HG02798 (cell line): ENCODE measurements around the gene RFC2.
"Not testable (repeated sequence)": the region's sequence is repeated elsewhere in the genome, so short reads cannot be mapped to it uniquely, and the experiment has no call there.

ENCODE experiments used
- ATAC-seq: cut with Tn5 transposase; IDR thresholded peaks from one replicate; pipeline ENCODE4 v1.9.1; 2021; ENCODE audit warnings: mild to moderate bottlenecking; ENCODE audit not compliant: unreplicated experiment, poor library complexity

The RFC2 gene

DNA sequence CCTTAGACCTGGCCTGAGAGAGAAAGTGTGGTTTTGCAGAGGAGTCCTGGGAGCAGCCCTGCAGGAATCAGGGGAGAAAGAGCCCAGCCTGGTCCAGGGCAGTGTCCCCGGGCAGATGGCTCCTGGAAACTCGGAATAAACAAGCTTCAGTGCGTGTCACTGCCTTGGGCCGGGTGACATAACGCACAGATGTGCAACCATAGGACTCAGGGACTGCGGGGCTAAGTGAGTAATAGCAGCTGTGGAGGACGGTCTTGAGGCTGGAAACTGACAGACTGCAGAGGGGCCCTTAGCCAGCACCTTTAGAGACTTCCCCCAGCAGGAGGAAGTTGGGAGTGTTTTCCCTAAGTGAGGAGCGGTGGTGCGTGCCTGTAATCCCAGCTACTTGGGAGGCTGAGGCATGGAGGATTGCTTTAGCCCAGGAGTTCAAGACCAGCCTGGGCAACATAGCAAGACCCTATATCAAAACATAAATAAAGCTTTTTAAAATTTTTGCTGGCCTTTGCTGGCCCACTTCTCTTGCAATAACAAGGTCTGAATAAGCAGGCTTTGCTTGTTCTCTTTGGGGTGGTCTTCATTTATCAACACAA lies 29.8 kb upstream of the RFC2 start:
- no peak for ATAC-seq

DNA sequence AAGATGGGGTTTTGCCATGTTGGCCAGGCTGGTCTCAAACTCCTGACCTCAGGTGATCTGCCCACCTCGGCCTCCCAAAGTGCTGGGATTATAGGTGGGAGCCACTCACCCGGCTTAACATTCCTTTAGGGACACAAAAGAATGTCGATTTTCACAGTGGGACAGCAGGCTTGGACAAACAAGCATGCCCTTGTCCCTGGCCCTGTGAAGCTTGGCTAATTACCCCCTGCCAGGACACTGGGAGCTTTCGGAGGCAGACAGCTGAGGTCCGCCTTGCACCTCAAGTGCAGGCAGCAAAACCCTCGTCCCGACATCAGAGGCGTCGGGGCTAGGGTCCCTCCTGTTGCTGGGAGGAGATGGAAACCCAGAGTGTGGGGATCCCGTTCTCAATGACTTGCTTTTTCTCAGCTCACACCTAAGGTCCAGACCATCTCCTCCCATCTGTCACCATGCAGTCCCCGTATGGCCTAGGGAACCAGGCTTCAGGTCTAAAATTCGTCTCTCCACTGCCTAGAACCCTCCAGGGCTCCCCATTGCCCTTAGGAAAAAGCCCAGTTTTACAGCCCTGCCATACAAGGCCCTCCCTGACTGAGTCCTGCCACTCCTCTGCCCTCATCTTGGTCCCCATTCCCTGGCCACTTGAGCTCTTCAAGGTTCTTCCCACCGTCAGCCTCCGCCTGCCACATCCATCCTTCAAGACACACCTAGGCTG lies 28.7 kb upstream of the RFC2 start:
- no peak for ATAC-seq

DNA sequence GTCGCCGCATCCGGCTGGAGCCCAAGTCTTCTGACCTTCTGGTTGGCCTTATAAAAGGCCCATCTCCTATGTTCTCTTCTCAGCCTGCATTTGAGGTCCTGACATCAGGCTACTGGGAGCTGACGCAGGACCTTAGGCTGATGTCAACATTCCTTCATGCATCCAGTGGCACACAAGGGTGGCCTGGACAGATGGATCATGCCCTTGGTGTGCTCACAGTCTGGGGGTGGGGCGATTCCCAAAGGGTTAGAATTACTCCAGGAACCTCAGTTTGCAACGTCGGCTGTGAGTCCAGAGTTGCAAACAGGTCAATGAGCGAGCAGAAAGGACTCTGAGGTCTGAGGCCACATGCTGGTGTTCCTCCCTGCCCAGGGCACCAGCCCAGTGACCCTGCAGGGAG lies 26.8 kb upstream of the RFC2 start:
- no peak for ATAC-seq

DNA sequence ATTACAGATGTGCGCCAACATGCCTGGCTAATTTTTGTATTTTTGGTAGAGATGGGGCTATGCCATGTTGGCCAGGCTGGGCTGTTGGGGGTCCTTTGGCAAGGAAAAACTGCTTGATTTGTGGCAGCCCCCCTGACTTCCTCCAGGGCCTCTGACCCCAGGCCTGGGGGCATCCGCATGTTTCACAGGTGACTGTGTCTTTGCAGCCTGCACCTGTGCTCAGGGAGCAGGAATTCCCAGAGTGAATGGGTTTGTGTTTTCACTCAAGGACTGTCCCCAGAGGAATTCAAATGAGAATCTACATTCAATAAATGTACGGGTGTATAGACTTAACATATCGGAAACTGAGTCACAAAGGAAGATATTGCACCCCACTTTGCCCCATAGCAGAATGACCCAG lies 23.4 kb upstream of the RFC2 start:
- ATAC-seq: no peak

DNA sequence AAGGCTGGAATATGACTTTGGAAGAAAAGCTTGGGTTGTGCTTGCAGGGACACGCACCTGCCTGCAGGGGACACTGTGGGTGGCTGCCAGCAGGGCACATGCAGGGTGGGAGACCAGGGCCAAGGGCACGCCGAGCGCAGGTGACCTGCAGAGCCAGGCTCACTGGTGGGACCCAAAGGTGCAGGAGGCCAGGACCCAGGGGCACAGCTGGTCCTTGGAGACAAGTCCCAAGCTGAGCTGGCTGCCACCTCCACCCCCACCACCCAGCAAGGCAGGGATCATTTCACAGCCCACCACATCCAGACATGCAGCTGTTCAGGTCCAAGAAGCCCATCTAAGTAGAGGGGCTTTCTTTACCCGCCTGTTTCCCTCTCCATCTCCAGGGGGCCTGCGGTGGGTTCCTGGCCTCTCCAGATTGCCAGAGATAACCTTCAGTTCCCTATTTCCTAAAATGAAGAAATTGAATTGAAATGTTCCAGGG lies 21.2 kb upstream of the RFC2 start:
- ATAC-seq: no peak

DNA sequence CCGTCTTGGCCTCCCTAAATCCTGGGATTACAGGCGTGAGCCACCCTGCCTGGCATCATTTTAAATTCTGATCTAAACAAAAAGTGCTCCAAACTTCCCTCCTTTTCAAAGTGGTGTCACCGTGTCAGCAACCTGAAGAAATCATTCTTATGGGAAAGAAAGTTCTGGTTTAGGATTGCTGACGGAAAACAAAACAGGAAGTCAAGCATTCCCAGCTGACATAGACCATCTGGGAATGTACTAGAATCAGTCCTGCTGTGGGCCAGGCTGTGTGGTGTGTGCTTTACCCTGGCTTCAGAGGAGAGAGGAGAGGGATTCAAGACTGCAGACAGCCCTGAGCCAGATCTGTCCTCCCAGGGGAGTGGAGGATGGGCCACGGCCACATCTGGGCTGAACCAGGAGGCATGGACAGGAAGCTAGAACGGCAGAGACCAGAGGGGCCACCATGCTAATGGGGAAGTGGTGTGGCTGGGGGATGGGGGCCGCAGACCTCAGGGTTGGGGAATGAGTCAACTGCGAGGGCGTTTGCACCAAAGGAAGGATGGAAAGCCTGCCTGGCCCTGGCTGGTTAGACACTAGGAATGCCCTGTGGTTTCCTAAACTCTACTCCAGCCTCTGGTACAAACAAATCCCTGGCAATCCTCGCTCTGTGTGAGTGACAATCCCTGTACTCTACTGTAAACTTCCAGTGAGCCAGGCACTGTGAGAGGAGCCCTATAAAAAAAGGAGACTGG lies 18.3 kb upstream of the RFC2 start:
- peak; percentile 84 for ATAC-seq

DNA sequence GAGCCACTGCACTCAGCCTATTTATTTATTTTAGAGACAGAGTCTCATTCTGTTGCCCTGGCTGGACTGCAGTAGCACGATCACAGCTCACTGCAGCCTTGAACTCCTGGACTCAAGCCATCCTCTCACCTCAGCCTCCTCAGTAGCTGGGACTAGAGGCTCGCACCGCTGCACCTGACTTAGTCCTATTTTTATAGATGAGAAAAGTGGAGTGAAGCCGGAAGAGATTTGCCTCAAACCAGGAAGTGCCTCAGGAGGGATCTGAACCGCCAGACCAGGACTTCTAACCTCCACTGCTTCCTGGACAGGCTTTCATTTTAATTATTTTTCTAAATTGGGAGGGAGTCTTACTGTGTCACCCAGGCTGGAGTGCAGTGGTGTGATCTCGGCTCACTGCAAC lies 17.5 kb upstream of the RFC2 start:
- ATAC-seq: no peak

DNA sequence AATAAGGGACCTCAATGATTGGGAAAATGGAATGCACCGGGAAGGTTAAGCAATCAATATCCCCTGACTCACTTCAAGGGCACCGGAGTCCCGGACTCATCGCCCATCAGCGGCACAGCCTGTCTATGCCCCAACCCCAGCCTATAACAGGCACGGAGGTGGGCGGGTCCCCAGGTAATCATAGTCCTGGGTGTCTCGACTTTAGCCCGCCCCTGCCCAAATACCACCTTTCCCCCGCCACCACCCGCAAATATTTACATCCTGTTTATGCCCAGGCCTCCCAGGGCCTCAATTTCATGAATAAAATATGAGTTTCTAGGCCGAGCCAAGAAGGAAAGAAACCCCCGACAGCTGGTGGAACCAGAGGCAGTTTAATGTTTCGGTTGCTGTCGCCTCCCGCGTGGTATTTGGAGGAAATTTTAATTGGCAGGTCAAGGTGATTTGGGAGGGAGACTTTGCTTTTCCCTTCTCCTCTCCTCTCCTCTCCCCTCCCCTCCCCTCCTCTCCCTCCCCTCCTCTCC lies 15.6 kb upstream of the RFC2 start:
- no peak for ATAC-seq

DNA sequence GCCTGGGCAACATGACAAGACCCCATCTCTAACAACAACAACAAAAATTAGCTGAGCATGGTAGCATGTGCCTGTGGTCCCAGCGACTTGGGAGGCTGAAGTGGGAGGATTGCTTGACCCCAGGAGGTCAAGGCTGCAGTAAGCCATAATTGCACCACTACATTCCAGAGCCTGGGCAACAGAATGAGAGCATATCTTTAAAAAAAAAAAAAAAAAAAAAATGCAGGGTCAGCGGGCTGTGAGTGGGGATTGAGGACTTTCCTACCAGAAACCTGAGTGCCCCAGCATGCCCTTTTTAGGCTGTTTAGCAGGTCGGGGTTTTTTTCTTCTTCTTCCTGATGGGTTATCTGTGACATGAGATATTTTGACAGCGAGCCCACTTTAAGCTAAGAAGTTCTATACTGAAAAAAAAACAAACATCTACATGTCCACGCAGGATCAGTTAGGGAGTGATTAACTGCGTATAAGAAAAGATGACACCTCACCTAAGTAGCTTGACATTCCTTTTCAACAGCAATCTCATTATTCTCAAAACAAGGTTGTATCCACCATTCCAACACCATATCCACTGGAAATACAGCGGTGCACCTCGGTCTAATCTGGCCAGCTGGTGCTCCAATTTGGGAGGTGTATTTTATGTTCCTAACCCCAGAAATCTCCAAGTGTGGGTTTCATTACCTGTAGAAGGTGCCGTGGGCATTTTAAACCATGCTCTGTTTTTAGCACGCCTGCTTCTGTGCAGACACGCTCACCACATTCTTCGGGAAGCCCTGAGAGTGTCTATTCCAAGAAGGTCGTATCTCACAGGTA lies 13.8 kb upstream of the RFC2 start:
- no peak for ATAC-seq

DNA sequence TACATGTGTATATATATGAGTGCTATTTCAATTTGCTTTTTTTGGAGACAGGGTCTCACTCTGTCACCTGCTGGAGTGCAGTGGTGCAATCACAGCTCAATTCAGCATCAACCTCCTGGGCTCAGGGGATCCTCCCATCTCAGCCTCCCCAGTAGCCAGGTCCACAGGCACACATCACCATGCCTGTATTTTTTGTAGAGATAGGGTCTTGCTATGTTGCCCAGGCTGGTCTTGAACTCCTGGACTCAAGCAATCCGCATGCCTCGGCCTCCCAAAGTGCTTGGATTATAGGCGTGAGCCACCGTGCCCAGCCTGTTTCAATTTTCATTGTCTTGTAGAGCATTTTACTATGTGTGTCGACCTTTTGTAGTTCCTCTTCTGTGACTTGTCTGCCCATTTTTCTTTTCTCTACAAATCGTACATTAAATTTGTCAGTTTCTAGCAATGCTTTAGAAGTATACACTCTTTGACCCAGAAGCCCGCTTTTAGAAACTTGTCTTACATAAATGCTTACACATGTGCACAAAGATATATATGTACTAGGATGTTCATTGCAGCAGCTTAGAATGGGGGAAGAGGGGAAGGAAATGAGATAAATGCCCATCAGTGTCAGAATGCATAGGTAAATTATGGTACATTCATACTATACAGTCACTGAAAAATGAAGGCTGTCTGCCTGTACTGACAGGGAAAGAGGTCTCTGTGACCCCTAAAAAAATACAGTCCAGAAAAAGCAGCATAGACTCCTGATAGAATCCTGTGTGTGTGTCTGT lies 12.2 kb upstream of the RFC2 start:
- ATAC-seq: no peak

DNA sequence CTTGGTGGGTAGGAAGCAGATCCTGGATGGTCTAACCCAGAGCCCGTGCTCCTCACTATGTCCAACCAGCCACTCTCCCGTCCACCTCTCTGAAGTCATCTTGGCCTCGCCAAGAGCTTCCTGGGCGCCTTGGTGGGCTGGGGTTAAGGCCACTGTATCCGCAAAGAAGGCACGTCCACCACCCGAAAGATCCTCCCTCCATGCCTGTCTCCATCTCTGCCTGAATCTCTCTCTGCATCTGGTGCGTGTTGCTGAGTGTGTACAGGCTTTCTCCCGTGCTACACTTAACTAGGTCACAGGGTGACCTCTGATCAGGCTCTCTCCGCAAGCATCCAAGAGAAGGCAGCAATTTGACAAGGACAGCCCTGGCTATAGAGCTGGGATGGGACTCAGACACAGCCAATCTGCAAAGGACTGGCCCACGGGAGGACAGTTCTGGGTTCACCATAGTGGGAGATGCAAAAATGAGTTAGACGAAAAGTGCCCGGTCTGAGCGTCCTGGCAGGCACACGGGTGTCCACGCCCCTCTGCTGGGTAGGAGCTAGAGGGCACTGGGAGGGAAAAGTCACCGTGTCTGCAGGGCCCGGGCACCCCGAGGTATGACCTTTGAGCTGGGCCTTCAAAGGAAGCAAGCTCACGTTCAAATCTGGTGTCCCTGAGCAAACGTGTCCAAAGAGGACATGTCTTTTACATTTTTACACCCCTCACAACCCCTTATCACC lies 9.4 kb upstream of the RFC2 start:
- ATAC-seq: no peak

DNA sequence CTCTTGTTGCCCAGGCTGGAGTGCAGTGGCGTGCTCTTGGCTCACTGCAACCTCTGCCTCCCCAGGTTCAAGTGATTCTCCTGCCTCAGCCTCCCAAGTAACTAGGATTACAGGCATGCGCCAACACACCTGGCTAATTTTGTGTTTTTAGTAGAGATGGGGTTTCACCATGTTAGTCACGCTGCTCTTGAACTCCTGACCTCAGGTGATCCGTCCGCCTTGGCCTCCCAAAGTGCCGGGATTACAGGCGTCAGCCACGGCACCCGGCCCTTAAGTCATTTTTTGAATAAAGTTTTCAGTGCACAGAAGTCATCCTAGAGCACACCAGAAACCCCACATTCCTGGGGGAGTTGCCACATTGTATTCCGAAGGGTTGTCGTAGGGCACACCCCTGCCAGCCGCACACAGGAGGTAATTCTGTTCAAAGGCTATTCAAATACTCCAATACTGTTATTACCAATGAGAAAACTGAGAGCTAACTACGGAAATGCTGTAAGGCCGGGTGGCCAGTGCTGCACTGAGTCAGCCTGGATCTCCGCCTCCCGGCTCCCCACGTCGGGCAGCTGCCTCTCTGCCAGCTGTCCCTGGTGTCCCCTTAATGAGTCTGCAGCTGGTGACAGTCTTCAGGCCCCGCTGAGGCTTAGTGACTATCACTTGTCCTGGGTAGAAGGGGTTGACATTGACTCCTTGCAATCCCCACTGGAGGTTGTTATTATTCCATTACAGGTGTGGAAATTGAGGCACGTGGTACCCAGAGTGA lies 8.6 kb upstream of the RFC2 start:
- no peak for ATAC-seq

DNA sequence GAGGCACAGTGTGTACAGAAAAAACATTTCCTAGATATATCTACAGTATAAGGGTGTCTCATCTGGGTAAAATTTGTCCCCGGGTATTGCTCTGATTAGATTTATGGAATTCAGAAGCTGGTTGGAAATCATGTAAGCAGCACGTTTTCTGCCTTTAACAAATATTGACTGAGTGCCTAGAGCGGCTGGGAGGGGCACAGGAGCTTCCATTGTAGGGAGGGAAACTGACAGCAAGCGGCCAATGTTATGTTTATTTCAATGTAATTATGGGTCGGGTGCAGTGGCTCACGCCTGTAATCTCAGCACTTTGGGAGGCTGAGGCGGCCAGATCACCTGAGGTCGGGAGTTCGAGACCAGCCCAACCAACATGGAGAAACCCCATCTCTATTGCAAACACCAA lies 4.4 kb upstream of the RFC2 start:
- no peak for ATAC-seq

DNA sequence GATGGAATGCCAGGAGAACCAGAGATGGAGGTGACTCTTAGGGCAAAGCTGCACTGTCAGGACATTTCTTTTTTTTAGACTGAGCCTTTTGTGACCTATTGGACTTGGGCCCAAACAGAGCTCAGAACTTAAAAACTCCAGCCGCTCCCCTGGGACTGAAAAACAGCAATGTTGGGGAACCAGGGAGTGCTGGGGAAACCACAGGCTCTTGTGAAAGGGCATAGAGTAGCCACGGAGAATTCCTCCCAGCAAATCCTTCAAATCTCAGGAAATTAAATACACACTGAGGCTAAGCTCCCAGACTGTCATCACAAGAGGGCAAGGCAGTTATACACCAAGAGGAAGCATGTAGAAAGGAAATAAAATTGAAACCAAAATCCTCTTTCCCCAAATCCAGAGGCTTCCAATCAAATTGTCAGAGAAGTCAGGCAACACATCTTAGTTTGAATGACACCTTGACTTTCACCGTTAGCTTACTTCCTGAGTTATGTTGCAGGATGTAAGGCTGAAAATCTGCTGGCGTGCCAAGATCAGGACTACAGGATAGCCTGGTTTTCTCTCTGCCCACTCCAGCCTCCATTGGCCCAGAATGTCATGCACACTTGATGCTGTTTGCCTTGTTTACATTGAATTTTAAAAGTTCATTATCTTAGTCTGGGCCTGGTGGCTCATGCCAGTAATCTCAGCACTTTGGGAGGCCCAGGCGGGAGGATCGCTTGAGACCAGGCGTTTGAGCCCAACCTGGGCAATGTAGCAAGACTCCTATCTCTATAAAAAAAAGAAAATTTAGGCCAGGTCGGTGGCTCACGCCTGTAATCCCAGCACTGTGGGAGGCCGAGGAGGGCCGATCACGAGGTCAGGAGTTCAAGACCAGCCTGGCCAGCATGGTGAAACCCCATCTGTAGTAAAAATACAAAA lies 2.6 kb upstream of the RFC2 start:
- no peak for ATAC-seq

DNA sequence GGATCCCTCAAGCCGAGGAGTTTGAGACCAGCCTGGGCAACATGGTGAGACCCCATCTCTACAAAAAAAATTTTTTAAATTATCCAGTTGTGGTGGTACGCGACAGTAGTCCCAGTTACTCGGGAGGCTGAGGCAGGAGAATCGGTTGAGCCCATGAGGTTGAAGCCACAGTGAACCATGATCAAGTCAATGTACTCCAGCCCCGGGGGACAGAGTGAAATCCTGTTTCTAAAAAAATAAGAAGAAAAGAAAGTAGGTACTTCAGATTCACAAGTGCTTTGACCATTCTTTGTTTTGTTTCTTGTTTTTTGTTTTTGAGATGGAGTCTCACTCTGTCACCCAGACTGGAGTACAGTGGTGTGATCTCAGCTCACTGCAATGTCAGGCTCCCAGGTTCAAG lies 1.3 kb upstream of the RFC2 start:
- ATAC-seq: not testable (repeated sequence)

DNA sequence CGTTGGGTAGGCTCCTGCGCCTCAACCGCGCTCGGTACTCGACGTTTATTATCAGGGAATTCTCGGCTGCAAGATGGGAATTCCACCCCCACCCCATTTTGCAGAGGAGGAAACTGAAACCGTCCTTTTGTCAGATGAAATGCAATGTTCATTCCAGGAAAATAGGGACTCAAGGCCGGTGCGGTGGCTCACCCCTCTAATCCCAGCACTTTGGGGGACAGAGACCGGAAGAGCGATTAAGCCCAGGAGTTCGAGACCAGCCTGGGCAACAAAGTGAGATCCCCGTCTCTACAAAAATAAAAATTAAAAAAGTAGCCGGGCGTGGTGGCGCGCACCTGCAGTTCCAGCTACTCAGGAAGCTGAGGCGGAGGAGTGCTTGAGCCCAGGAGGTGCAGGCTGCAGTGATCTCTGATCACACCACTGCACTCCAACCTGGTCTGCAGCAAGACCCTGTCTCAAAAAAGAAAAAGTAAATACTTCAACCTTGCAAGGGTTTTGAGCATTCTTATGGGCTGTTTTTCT lies 720 bp upstream of the RFC2 start:
- ATAC-seq: no peak

DNA sequence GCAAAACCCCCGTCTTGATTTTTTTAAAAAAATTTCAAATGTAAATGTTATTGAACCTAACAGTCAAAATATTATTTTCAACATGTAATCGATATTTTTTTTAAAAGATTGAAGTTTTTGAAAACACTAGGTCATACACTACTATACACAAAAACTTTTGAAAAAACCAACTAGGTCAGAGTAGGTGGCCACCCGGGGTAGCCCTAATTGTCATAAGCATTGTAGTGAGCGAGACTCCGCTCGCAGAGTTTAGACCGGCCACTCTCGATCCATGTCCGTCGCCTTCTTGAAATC lies 417 bp downstream of the RFC2 start:
- no peak for ATAC-seq
